GM12891 (cell line): Measurements from ENCODE around the gene CNTNAP5.

Source experiments
- DNase-seq: peaks from one replicate; pipeline ENCODE4 v3.0.0; 2011; ENCODE audit warnings: low spot score; ENCODE audit not compliant: insufficient read length
- FAIRE-seq: peaks from 2 replicates; lab custom pipeline; 2011; peaks lifted over from hg19 to GRCh38; lab: Jason Lieb, UNC
- PAX5 ChIP-seq: IDR thresholded peaks from 2 replicates; pipeline ENCODE4 v1.6.1; 2011; ENCODE audit warnings: low read length, moderate library complexity, mild to moderate bottlenecking; ENCODE audit not compliant: insufficient read depth, severe bottlenecking
- POLR2A ChIP-seq: IDR thresholded peaks from 2 replicates; pipeline ENCODE4 v1.6.1; 2011; ENCODE audit warnings: low read depth, low read length, control low read depth
- POLR2AphosphoS5 ChIP-seq: IDR thresholded peaks from 2 replicates; pipeline ENCODE4 v1.6.1; 2011; ENCODE audit warnings: low read depth, low read length, control low read depth
- POU2F2 ChIP-seq: IDR thresholded peaks from 2 replicates; pipeline ENCODE4 v1.6.1; 2011; ENCODE audit warnings: low read depth, mild to moderate bottlenecking, control low read depth, low read length, moderate library complexity
- SPI1 ChIP-seq: IDR thresholded peaks from 2 replicates; pipeline ENCODE4 v1.6.1; 2011; ENCODE audit warnings: low read depth, low read length, control low read depth
- TAF1 ChIP-seq: IDR thresholded peaks from 2 replicates; pipeline ENCODE4 v1.6.1; 2011; ENCODE audit warnings: low read depth, low read length, control low read depth

The CNTNAP5 gene

GRCh38 chr2:124145982-124146381 is 120.9 kb downstream of the CNTNAP5 start:
- DNase-seq (no peak), FAIRE-seq (no peak)
- TF ChIP-seq POLR2A (no peak), PAX5 (no peak), SPI1 (no peak), POU2F2 (no peak), POLR2AphosphoS5 (no peak), TAF1 (no peak)

GRCh38 chr2:124147552-124147951 is 122.5 kb downstream of the CNTNAP5 start:
- DNase-seq (no peak), FAIRE-seq (no peak)
- TF ChIP-seq SPI1 (no peak), POLR2A (no peak), POU2F2 (no peak), PAX5 (no peak)

GRCh38 chr2:124149571-124149970 is 124.5 kb downstream of the CNTNAP5 start:
- FAIRE-seq (no peak), DNase-seq (no peak)

GRCh38 chr2:124151691-124152090 is 126.6 kb downstream of the CNTNAP5 start:
- FAIRE-seq (no peak), DNase-seq (no peak)
- TF ChIP-seq POLR2A (no peak), TAF1 (no peak), POU2F2 (no peak), POLR2AphosphoS5 (no peak), SPI1 (no peak), PAX5 (no peak)

More at GRCh38 chr2:124149571-124149970, 124.5 kb downstream of the CNTNAP5 start:
- TF ChIP-seq POLR2AphosphoS5: no peak
- TF ChIP-seq POLR2A: no peak
- no peak for TF ChIP-seq PAX5
- no peak for TF ChIP-seq POU2F2
- TF ChIP-seq SPI1: no peak
- TF ChIP-seq TAF1: no peak

- no peak for FAIRE-seq
- no peak for DNase-seq
- TF ChIP-seq POU2F2 (no peak), POLR2AphosphoS5 (no peak), POLR2A (no peak), PAX5 (no peak), TAF1 (no peak), SPI1 (no peak)
These were observed 128.6 kb downstream of the CNTNAP5 start for GRCh38 chr2:124153713-124154112.

- no peak for DNase-seq
- no peak for FAIRE-seq
- no peak for TF ChIP-seq SPI1
- TF ChIP-seq TAF1: no peak
- no peak for TF ChIP-seq PAX5
- no peak for TF ChIP-seq POLR2A
These were observed 134.1 kb downstream of the CNTNAP5 start for GRCh38 chr2:124159166-124159565.

GRCh38 chr2:124161542-124161941 is 136.5 kb downstream of the CNTNAP5 start:
- no peak for DNase-seq
- no peak for FAIRE-seq
- no peak for TF ChIP-seq SPI1
- TF ChIP-seq POU2F2: no peak
- TF ChIP-seq POLR2AphosphoS5: no peak
- TF ChIP-seq TAF1: no peak
- no peak for TF ChIP-seq PAX5
- TF ChIP-seq POLR2A: no peak

GRCh38 chr2:124162256-124162655 is 137.2 kb downstream of the CNTNAP5 start:
- no peak for DNase-seq
- FAIRE-seq: no peak
- TF ChIP-seq POLR2AphosphoS5 (no peak), POLR2A (no peak), PAX5 (no peak), TAF1 (no peak), POU2F2 (no peak), SPI1 (no peak)

- no peak for TF ChIP-seq POLR2AphosphoS5
- TF ChIP-seq POLR2A: no peak
- TF ChIP-seq PAX5: no peak
- TF ChIP-seq TAF1: no peak
- TF ChIP-seq POU2F2: no peak
- TF ChIP-seq SPI1: no peak
- no peak for FAIRE-seq
- DNase-seq: no peak
These were observed 138.8 kb downstream of the CNTNAP5 start for GRCh38 chr2:124163840-124164239.

- FAIRE-seq (no peak), DNase-seq (no peak)
- TF ChIP-seq TAF1: no peak
- TF ChIP-seq POU2F2: no peak
- TF ChIP-seq POLR2A: no peak
- TF ChIP-seq POLR2AphosphoS5: no peak
- no peak for TF ChIP-seq PAX5
- no peak for TF ChIP-seq SPI1
These were observed 140.6 kb downstream of the CNTNAP5 start for GRCh38 chr2:124165698-124166097.
